ENCODE results near the gene IL32.

- TF ChIP-seq CTCF (IDR thresholded peaks at IDR 0.05) (no peak), POLR2AphosphoS5 (IDR thresholded peaks at IDR 0.05) (peak in 1 of 3 donors; percentile 26)
These were observed 46.8 kb downstream of the IL32 start, which contains the start of gene ZNF205 for GRCh38 chr16:3112058-3112880.
